SH-SY5Y (cell line): ENCODE measurements around the gene OR56A3.

ENCODE experiments used
- GATA2 ChIP-seq: IDR thresholded peaks from 2 replicates; pipeline ENCODE4 v1.6.1; 2011; ENCODE audit warnings: mild to moderate bottlenecking, low read depth, low read length
- GATA3 ChIP-seq: IDR thresholded peaks from 2 replicates; pipeline ENCODE4 v1.6.1; 2011; ENCODE audit warnings: low read depth, mild to moderate bottlenecking, low read length, moderate library complexity

DNA sequence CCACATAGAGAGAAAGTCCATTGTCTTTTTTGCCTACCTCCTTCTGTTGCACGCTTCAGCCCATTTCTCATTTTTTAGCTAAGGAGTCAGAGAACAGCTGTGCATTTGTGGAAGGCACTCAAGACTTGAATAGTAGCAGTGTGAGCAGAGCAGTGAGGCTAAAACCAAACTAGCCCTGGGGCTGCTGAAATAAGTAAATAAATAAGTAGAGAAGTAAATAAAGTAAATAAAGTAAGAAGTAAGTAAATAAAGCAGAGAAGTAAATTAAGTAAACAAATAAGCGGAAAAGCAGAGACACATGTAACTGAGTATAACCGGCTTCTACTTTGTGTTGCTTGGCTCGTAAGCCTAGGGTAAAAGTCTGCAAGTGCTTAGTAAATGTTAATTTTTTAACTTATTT is 47.2 kb downstream of the OR56A3 start:
- TF ChIP-seq GATA2 (no peak), GATA3 (no peak)
